Glutamatergic neuron (in vitro differentiated cells): Measurements from ENCODE around the gene C1R. TPM values are rescaled to one million over a fixed set of nuclear protein-coding genes. Genes with fewer than 3 reads are reported as not detected.

Source experiments
- DNase-seq: peaks from one replicate; pipeline ENCODE4 v3.0.0; 2022
- H3K27ac Mint-ChIP-seq: one replicate; pipeline ENCODE4 v1.8.0; 2020; ENCODE audit warnings: mild to moderate bottlenecking, mixed read lengths, inconsistent platforms; ENCODE audit not compliant: unreplicated experiment
- H3K27me3 Mint-ChIP-seq: one replicate; pipeline ENCODE4 v1.8.0; 2020; ENCODE audit warnings: mild to moderate bottlenecking, moderate library complexity, mixed read lengths, inconsistent platforms; ENCODE audit not compliant: unreplicated experiment
- H3K36me3 Mint-ChIP-seq: one replicate; pipeline ENCODE4 v1.8.0; 2020; ENCODE audit warnings: mild to moderate bottlenecking, mixed read lengths, inconsistent platforms; ENCODE audit not compliant: unreplicated experiment
- H3K4me1 Mint-ChIP-seq: one replicate; pipeline ENCODE4 v1.8.0; 2020; ENCODE audit warnings: mild to moderate bottlenecking, low read depth, mixed read lengths, inconsistent platforms; ENCODE audit not compliant: unreplicated experiment
- H3K4me3 Mint-ChIP-seq: one replicate; pipeline ENCODE4 v1.8.0; 2020; ENCODE audit warnings: mild to moderate bottlenecking, mixed read lengths, inconsistent platforms; ENCODE audit not compliant: unreplicated experiment
- H3K9me3 Mint-ChIP-seq: one replicate; pipeline ENCODE4 v1.8.0; 2020; ENCODE audit warnings: mild to moderate bottlenecking, moderate library complexity, mixed read lengths, inconsistent platforms; ENCODE audit not compliant: unreplicated experiment
- total RNA-seq: library from RNA; stranded (reverse); fragmentation: NEBNext Ultra II Directional; extraction: Animal tissue kit (Norgen Biotek cat#: 25700); gene quantifications from one replicate; pipeline ENCODE4 v1.2.1, GENCODE V29; 2021; ENCODE audit not compliant: unreplicated experiment
- TF ChIP-seq, protein P1 (sequence below): fragments of 200-600 bp; sonication (generic); IDR thresholded peaks from one replicate; pipeline ENCODE4 v1.5.0; 2021; ENCODE audit not compliant: partially characterized antibody, unreplicated experiment

Gene C1R
- total RNA-seq, 1 donor from 2014 or later = 1.0 TPM

DNA sequence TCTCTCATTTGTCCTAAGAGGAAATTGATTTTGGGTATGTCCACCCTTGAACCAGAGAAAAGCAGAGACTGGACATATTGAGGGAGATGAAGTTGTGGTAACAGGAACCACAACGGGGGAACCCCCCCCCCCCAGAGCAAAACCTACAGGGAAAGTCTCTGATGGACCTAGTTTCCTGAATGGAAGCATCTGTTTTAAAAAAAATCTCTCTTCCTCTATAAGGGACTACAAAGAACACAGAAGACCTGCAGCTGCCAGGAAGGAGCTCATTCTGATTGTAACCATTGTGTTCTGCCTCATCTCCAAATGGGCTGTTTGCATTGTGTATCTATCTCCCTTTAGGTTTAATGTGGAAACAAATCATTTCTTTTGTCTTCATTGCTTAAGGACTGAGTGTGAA is 18.3 kb downstream of the C1R start:
- Mint-ChIP-seq H3K4me3 (no peak overlapping the region), H3K27ac (no peak overlapping the region), H3K27me3 (peaks cover 3% of the 10 kb centered on the region), H3K36me3 (peaks cover 6% of the 10 kb centered on the region), H3K4me1 (no peaks in the 10 kb centered on the region), H3K9me3 (no peaks in the 10 kb centered on the region)
- DNase-seq = no peak
- TF ChIP-seq, protein P1, sequence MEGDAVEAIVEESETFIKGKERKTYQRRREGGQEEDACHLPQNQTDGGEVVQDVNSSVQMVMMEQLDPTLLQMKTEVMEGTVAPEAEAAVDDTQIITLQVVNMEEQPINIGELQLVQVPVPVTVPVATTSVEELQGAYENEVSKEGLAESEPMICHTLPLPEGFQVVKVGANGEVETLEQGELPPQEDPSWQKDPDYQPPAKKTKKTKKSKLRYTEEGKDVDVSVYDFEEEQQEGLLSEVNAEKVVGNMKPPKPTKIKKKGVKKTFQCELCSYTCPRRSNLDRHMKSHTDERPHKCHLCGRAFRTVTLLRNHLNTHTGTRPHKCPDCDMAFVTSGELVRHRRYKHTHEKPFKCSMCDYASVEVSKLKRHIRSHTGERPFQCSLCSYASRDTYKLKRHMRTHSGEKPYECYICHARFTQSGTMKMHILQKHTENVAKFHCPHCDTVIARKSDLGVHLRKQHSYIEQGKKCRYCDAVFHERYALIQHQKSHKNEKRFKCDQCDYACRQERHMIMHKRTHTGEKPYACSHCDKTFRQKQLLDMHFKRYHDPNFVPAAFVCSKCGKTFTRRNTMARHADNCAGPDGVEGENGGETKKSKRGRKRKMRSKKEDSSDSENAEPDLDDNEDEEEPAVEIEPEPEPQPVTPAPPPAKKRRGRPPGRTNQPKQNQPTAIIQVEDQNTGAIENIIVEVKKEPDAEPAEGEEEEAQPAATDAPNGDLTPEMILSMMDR = no peak

DNA sequence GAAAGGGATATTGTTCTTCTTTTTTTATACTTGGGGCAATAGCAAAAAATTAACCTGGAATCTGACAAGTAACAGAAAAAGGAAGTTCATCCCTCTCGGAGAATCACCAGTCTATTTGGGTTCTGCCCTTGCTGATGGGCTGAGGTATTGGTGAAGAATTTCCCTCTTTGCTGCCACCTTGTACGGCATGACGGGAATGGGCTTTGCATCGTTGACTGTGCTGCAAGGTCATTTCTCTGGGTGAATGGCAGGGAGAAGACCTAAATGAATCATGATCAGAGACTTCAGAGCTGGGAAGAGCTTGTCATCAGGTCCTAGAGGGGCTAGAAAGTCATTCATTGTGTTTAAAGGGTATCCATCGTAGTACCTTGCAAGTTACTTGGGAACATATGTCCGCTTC is 19.7 kb downstream of the C1R start:
- no peak overlapping the region for H3K4me3 Mint-ChIP-seq
- no peaks in the 10 kb centered on the region for H3K4me1 Mint-ChIP-seq
- H3K36me3 Mint-ChIP-seq = peaks cover 6% of the 10 kb centered on the region
- TF ChIP-seq, protein P1 = no peak
- H3K27me3 Mint-ChIP-seq = peaks cover 6% of the 10 kb centered on the region
- no peak for DNase-seq
- H3K9me3 Mint-ChIP-seq = no peaks in the 10 kb centered on the region
- H3K27ac Mint-ChIP-seq = no peak overlapping the region

DNA sequence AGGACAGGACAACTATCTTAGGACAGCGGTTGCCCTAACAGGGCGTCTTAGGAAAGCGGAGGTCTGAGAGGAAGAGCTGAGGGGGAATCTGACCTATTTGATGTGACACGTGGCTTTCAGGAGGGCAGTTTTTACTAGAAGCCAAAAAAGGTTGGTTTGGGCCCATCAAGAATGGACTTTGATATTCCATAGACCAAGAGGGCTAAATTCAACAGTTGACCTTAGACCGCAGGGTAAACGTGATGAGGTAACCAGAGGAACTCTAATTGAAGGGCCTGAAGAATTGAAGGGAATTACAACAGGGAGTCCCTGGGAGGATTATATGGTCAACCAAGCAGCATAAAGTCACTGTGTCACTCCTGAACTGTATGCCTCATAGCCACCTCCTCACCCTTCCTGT is 20.2 kb downstream of the C1R start:
- Mint-ChIP-seq H3K36me3 (peaks cover 4% of the 10 kb centered on the region), H3K4me3 (no peak overlapping the region), H3K4me1 (no peaks in the 10 kb centered on the region), H3K27me3 (peaks cover 6% of the 10 kb centered on the region), H3K27ac (no peak overlapping the region), H3K9me3 (no peaks in the 10 kb centered on the region)
- TF ChIP-seq, protein P1 = no peak
- DNase-seq = no peak

DNA sequence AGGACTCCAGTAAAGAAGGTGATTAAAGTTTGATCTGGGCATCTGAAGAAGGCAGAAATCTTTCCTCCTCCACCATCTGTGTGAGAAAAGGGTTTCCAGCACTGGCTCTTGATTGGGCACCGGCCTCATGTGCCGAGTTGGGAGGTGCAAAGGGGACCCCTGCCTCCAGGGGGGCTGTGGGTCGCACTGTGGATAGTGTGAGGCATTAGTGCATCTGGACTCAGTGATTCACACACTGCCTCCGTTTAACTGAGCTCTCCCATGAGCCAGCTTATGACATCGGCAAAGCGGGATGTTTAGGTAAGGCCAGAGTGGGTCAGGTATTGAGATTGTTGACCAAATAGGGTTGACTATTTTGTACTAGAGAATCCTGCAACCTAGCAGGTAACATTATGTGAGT is 22.9 kb downstream of the C1R start:
- peaks cover 2% of the 10 kb centered on the region for H3K27me3 Mint-ChIP-seq
- no peaks in the 10 kb centered on the region for H3K9me3 Mint-ChIP-seq
- no peak overlapping the region for H3K27ac Mint-ChIP-seq
- H3K4me3 Mint-ChIP-seq = no peak overlapping the region
- TF ChIP-seq, protein P1 = no peak
- no peak for DNase-seq
- H3K36me3 Mint-ChIP-seq = no peaks in the 10 kb centered on the region
- H3K4me1 Mint-ChIP-seq = no peaks in the 10 kb centered on the region

DNA sequence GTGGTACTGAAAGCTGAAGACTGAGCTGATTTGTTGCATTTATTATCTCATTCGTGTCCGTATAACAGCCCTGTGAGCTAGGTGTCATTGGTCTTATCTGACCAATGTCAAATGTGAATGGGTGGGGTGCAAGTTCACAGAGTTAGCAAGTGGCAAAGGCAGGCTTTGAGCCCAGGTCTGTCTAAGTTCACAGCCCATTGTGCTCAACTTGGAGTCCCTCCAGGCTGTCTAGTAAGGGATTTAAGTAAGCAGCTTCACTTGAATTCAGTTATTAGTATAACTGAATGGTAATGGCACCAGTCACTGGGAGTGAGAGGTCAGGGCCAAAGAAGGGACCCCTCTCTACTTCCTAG is 23.3 kb downstream of the C1R start:
- no peaks in the 10 kb centered on the region for H3K4me1 Mint-ChIP-seq
- H3K9me3 Mint-ChIP-seq = no peaks in the 10 kb centered on the region
- H3K36me3 Mint-ChIP-seq = no peaks in the 10 kb centered on the region
- H3K4me3 Mint-ChIP-seq = no peak overlapping the region
- no peak overlapping the region for H3K27ac Mint-ChIP-seq
- peaks cover 2% of the 10 kb centered on the region for H3K27me3 Mint-ChIP-seq
- TF ChIP-seq, protein P1 = no peak
- DNase-seq = no peak
